ENCODE results near the gene KIF7. TPM values are rescaled to one million over a fixed set of nuclear protein-coding genes. Genes with fewer than 3 reads are reported as not detected.

Gene KIF7
- total and polyA plus RNA-seq, 8 donors: 1.7 to 13.9 (median 3.0) TPM; not detected in 1

GRCh38 chr15:89642106-89642505, 13.2 kb downstream of the KIF7 start:
- H3K4me3 ChIP-seq: no peak overlapping the region
- H3K27me3 ChIP-seq: no peaks in the 10 kb centered on the region
- WGBS, 5 donors: 92 to 96% (median 94%) methylated on average over 11 to 16 of the region's 16 CpGs
- peaks cover 0 to 4% (median 2%) of the 10 kb centered on the region in 4 donors for H3K4me1 ChIP-seq
- TF ChIP-seq EP300 (IDR thresholded peaks at IDR 0.05) (no peak), POLR2A (IDR thresholded peaks at IDR 0.05) (no peak), POLR2AphosphoS5 (IDR thresholded peaks at IDR 0.05) (no peak), CTCF (IDR thresholded peaks at IDR 0.05) (no peak)
- no peak overlapping the region for H3K27ac ChIP-seq
- DNase-seq: peak in 1 of 2 donors; percentile 13
- no peaks in the 10 kb centered on the region for H3K9me3 ChIP-seq
- peaks cover 0 to 42% (median 14%) of the 10 kb centered on the region in 4 donors for H3K36me3 ChIP-seq
- intact Hi-C loops (cut with DNase I; ENCODE audit: low total_unique reads): loop anchor here (5.0 to 10.0 kb wide), 2 partner anchors 55 to 103 kb away; no protein-coding TSS in a partner anchor

DNA sequence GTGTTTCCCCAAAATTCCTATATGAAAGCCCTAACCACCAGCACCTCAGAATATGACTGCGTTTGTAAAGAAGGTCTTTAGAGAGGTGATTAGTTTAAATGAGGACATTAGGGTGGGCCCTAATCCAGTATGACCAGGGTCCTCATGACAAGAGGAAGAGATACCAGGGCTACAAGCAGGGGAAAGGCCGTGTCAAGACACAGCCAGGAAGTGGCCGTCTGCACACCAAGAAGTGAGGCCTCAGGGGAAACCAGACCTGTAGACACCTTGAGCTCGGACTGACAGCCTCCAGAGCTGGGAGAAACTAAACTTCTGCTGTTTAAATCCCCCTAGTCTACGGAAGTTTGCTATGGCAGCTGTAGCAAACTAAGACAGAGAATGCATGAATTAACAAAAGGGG, 14.2 kb downstream of the KIF7 start:
- 78 to 88% (median 85%) methylated on average over 5 of the region's 5 CpGs for WGBS, 5 donors
- no peak for TF ChIP-seq POLR2AphosphoS5 (IDR thresholded peaks at IDR 0.05)
- no peak for TF ChIP-seq POLR2A (IDR thresholded peaks at IDR 0.05)
- no peak for TF ChIP-seq EP300 (IDR thresholded peaks at IDR 0.05)
- no peak for TF ChIP-seq CTCF (IDR thresholded peaks at IDR 0.05)
- no peak for DNase-seq

GRCh38 chr15:89640245-89640644, 15.0 kb downstream of the KIF7 start:
- intact Hi-C loops (cut with DNase I; ENCODE audit: low total_unique reads): loop anchor here (5.0 to 10.0 kb wide), 2 partner anchors 57 to 105 kb away; no protein-coding TSS in a partner anchor
- H3K4me1 ChIP-seq: no peaks in the 10 kb centered on the region
- no peak for TF ChIP-seq POLR2AphosphoS5 (IDR thresholded peaks at IDR 0.05)
- no peak for TF ChIP-seq CTCF (IDR thresholded peaks at IDR 0.05)
- TF ChIP-seq POLR2A (IDR thresholded peaks at IDR 0.05): no peak
- TF ChIP-seq EP300 (IDR thresholded peaks at IDR 0.05): no peak

More for the DNA sequence above, 14.2 kb downstream of the KIF7 start:
- intact Hi-C loops (cut with DNase I; ENCODE audit: low total_unique reads): loop anchor here (5.0 to 10.0 kb wide), 2 partner anchors 56 to 104 kb away; no protein-coding TSS in a partner anchor
- Histone ChIP-seq H3K4me1 (no peaks in the 10 kb centered on the region), H3K36me3 (peaks cover 0 to 38% (median 14%) of the 10 kb centered on the region in 4 donors), H3K27me3 (no peaks in the 10 kb centered on the region), H3K4me3 (no peak overlapping the region), H3K27ac (no peak overlapping the region), H3K9me3 (no peaks in the 10 kb centered on the region)

DNA sequence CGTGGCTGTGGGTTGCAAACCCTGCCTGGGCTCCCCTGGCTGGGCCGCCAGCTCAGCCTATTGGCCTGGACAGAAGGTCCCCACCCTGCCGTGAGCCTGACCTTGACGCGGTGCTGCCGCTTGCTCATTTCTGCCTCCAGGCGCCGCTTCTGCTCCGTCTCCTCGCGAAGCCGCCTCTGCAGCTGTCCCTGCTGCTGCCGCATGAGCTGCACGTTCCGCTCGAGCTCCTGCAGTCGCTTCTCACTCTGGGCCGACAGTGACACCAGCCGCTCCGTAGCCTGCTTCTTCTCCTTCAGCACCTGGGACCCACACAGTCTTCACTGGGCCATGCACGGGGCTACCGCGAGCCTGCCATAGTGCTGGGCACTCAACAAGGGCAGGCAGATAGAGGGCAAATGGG, 21.7 kb downstream of the KIF7 start:
- no peaks in the 10 kb centered on the region for H3K9me3 ChIP-seq
- H3K36me3 ChIP-seq: peaks cover 13 to 55% (median 51%) of the 10 kb centered on the region in 4 donors
- peak in 1 of 2 donors; percentile 13 for DNase-seq
- H3K27ac ChIP-seq: no peak overlapping the region
- no peaks in the 10 kb centered on the region for H3K4me1 ChIP-seq
- 90 to 96% (median 94%) methylated on average over 23 of the region's 23 CpGs for WGBS, 5 donors
- TF ChIP-seq EP300 (IDR thresholded peaks at IDR 0.05): no peak
- TF ChIP-seq CTCF (IDR thresholded peaks at IDR 0.05): no peak
- TF ChIP-seq POLR2A (IDR thresholded peaks at IDR 0.05): no peak
- TF ChIP-seq POLR2AphosphoS5 (IDR thresholded peaks at IDR 0.05): no peak
- no peaks in the 10 kb centered on the region for H3K27me3 ChIP-seq
- intact Hi-C loops (cut with DNase I; ENCODE audit: low total_unique reads): no loop called here
- no peak overlapping the region for H3K4me3 ChIP-seq

More at GRCh38 chr15:89640245-89640644, 15.0 kb downstream of the KIF7 start:
- H3K27me3 ChIP-seq: no peaks in the 10 kb centered on the region
- peak in 1 of 2 donors; percentile 2 for DNase-seq
- WGBS, 5 donors: 97 to 99% (median 97%) methylated on average over 5 of the region's 5 CpGs
- H3K27ac ChIP-seq: no peak overlapping the region
- no peaks in the 10 kb centered on the region for H3K9me3 ChIP-seq
- H3K4me3 ChIP-seq: no peak overlapping the region
- H3K36me3 ChIP-seq: peaks cover 0 to 37% (median 14%) of the 10 kb centered on the region in 4 donors

Measured in stomach (tissue), 9 donors.